HUES6 (cell line): ENCODE measurements around the gene RPS5.
"Not testable (repeated sequence)": the region's sequence is repeated elsewhere in the genome, so short reads cannot be mapped to it uniquely, and the experiment has no call there.

Source experiments
- H3K27ac ChIP-seq: 2 replicates; pipeline ENCODE4 v1.7.0; 2013; ENCODE audit warnings: low read depth, mild to moderate bottlenecking, low read length, inconsistent platforms
- H3K27me3 ChIP-seq: 2 replicates; pipeline ENCODE4 v1.6.1; 2013; ENCODE audit warnings: low read length; ENCODE audit not compliant: control insufficient read depth, insufficient read depth
- H3K36me3 ChIP-seq: 2 replicates; pipeline ENCODE4 v1.6.1; 2013; ENCODE audit warnings: low read length; ENCODE audit not compliant: control insufficient read depth, insufficient read depth
- H3K4me1 ChIP-seq: 2 replicates; pipeline ENCODE4 v1.6.1; 2013; ENCODE audit warnings: low read length; ENCODE audit not compliant: control insufficient read depth, insufficient read depth
- H3K4me3 ChIP-seq: 2 replicates; pipeline ENCODE4 v1.5.1; 2013; ENCODE audit warnings: low read depth, low read length
- H3K9ac ChIP-seq: one replicate; pipeline ENCODE4 v1.6.1; 2013; ENCODE audit warnings: mild to moderate bottlenecking, low read length
- H3K9me3 ChIP-seq: 2 replicates; pipeline ENCODE4 v1.6.1; 2013; ENCODE audit warnings: low read depth, low read length; ENCODE audit not compliant: control insufficient read depth, insufficient read depth

Gene RPS5

GRCh38 chr19:58400916-58401839 is 14.1 kb downstream of the RPS5 start:
- peak overlapping the region; percentile 63 for H3K4me3 ChIP-seq
- H3K9ac ChIP-seq, result peak overlapping the region; percentile 71
- no peaks in the 10 kb centered on the region for H3K9me3 ChIP-seq
- no peaks in the 10 kb centered on the region for H3K36me3 ChIP-seq
- H3K4me1 ChIP-seq, result peaks cover 17% of the 10 kb centered on the region
- H3K27ac ChIP-seq, result no peak overlapping the region
- H3K27me3 ChIP-seq, result peaks cover 17% of the 10 kb centered on the region

- Histone ChIP-seq H3K36me3 (no peaks in the 10 kb centered on the region), H3K27ac (no peak overlapping the region), H3K9me3 (no peaks in the 10 kb centered on the region), H3K27me3 (peaks cover 12% of the 10 kb centered on the region), H3K4me3 (peak overlapping the region; percentile 63), H3K9ac (peak overlapping the region; percentile 71), H3K4me1 (peaks cover 16% of the 10 kb centered on the region)
Measured at GRCh38 chr19:58401840-58402421, 14.9 kb downstream of the RPS5 start.

GRCh38 chr19:58403920-58404478 is 16.9 kb downstream of the RPS5 start:
- H3K27me3 ChIP-seq, H3K9me3 ChIP-seq, H3K27ac ChIP-seq, H3K36me3 ChIP-seq, H3K9ac ChIP-seq, H3K4me3 ChIP-seq: not testable (repeated sequence)
- H3K4me1 ChIP-seq, result peaks cover 14% of the 10 kb centered on the region

GRCh38 chr19:58406818-58407657 is 20.0 kb downstream of the RPS5 start:
- Histone ChIP-seq H3K27ac (no peak overlapping the region), H3K4me1 (peaks cover 7% of the 10 kb centered on the region; the same call in 1 of the 2 replicates), H3K9ac (peak overlapping the region; percentile 79)

GRCh38 chr19:58407658-58408151 is 20.6 kb downstream of the RPS5 start:
- Histone ChIP-seq H3K4me1 (peaks cover 7% of the 10 kb centered on the region; the same call in 1 of the 2 replicates), H3K4me3 (peak overlapping the region; percentile 90), H3K27ac (peak overlapping the region; percentile 30; the same call in 1 of the 2 replicates), H3K36me3 (no peaks in the 10 kb centered on the region), H3K9me3 (no peaks in the 10 kb centered on the region), H3K9ac (peak overlapping the region; percentile 79), H3K27me3 (no peaks in the 10 kb centered on the region)

More at GRCh38 chr19:58406818-58407657, 20.0 kb downstream of the RPS5 start:
- no peaks in the 10 kb centered on the region for H3K36me3 ChIP-seq
- peak overlapping the region; percentile 90 for H3K4me3 ChIP-seq
- H3K9me3 ChIP-seq, result no peaks in the 10 kb centered on the region
- no peaks in the 10 kb centered on the region for H3K27me3 ChIP-seq

GRCh38 chr19:58408152-58409009 is 21.3 kb downstream of the RPS5 start, which contains the start of gene ZNF584:
Gene ZNF584 (plus strand): TSS chr19:58408649. CDS start chr19:58409148, 499 bp downstream.
- Histone ChIP-seq H3K9ac (peak within 1 kb of the TSS; percentile 79), H3K4me1 (peaks cover 7% of the 10 kb centered on the region; the same call in 1 of the 2 replicates), H3K4me3 (peak within 1 kb of the TSS; percentile 90), H3K27me3 (no peaks in the 10 kb centered on the region), H3K27ac (peak within 1 kb of the TSS; percentile 30; the same call in 1 of the 2 replicates), H3K9me3 (no peaks in the 10 kb centered on the region), H3K36me3 (no peaks in the 10 kb centered on the region)

GRCh38 chr19:58409010-58409790 is 22.1 kb downstream of the RPS5 start:
- H3K4me1 ChIP-seq, result peaks cover 7% of the 10 kb centered on the region; the same call in 1 of the 2 replicates
- H3K27ac ChIP-seq, result no peak overlapping the region
- peak overlapping the region; percentile 90 for H3K4me3 ChIP-seq
- H3K9ac ChIP-seq, result peak overlapping the region; percentile 77
- no peaks in the 10 kb centered on the region for H3K9me3 ChIP-seq
- no peaks in the 10 kb centered on the region for H3K36me3 ChIP-seq
- H3K27me3 ChIP-seq, result no peaks in the 10 kb centered on the region

GRCh38 chr19:58416604-58417003 is 29.5 kb downstream of the RPS5 start:
- Histone ChIP-seq H3K4me3 (no peak overlapping the region), H3K9me3 (no peaks in the 10 kb centered on the region), H3K27ac (no peak overlapping the region), H3K36me3 (peaks cover 39% of the 10 kb centered on the region), H3K27me3 (no peaks in the 10 kb centered on the region), H3K4me1 (no peaks in the 10 kb centered on the region), H3K9ac (no peak overlapping the region)

- no peaks in the 10 kb centered on the region for H3K9me3 ChIP-seq
- H3K27me3 ChIP-seq, result no peaks in the 10 kb centered on the region
- peaks cover 39% of the 10 kb centered on the region for H3K36me3 ChIP-seq
- H3K9ac ChIP-seq, result no peak overlapping the region
- no peak overlapping the region for H3K4me3 ChIP-seq
- H3K4me1 ChIP-seq, result no peaks in the 10 kb centered on the region
- no peak overlapping the region for H3K27ac ChIP-seq
Measured at GRCh38 chr19:58417071-58417470, 30.0 kb downstream of the RPS5 start.
